Panc1 (cell line): ENCODE data around the gene UTF1. TPM values are rescaled to one million over a fixed set of nuclear protein-coding genes. Genes with fewer than 3 reads are reported as not detected.

Source experiments
- ATAC-seq: fragments of 200-7000 bp; cut with Tn5 transposase; 2 replicates; pipeline ENCODE4 v1.9.1; 2020; ENCODE audit warnings: mild to moderate bottlenecking, moderate library complexity
- BruUV-seq: library from RNA; stranded (reverse); fragments of 400-500 nt; replicated peaks from 2 replicates; lab custom pipeline; 2021; lab: Mats Ljungman, UMichigan
- CTCF ChIA-PET: fragments of 300-600 bp; sonication (Branson Sonifier 250); formaldehyde crosslinking; loops from one replicate; lab custom pipeline; 2022; ENCODE audit warnings: antibody characterized with exemption; lab: Charles Lee
- POLR2A ChIA-PET: fragments of 300-600 bp; sonication (Branson Sonifier 250); formaldehyde crosslinking; loops from one replicate; lab custom pipeline; 2022; ENCODE audit warnings: antibody characterized with exemption; lab: Charles Lee
- DNase-seq: peaks from one replicate; pipeline ENCODE4 v3.0.0-alpha.2; 2010; ENCODE audit warnings: low read depth, low spot score
- H3K27ac ChIP-seq: 2 replicates; pipeline ENCODE4 v1.5.1; 2011; ENCODE audit warnings: mild to moderate bottlenecking, low read length, inconsistent platforms
- H3K27me3 ChIP-seq: fragments of 200-500 bp; sonication (Bioruptor generic); 2 replicates; pipeline ENCODE4 v1.6.0; 2014; ENCODE audit warnings: low read length, inconsistent platforms; ENCODE audit not compliant: control insufficient read depth, insufficient read depth
- H3K36me3 ChIP-seq: fragments of 200-500 bp; sonication (Bioruptor generic); 2 replicates; pipeline ENCODE4 v1.5.1; 2014; ENCODE audit warnings: inconsistent platforms, mild to moderate bottlenecking, low read length, moderate library complexity; ENCODE audit not compliant: control insufficient read depth, insufficient read depth
- H3K4me1 ChIP-seq: 2 replicates; pipeline ENCODE4 v1.5.1; 2011; ENCODE audit warnings: inconsistent platforms, mild to moderate bottlenecking, low read length, moderate library complexity; ENCODE audit not compliant: control insufficient read depth, insufficient read depth
- H3K4me3 ChIP-seq, 2 experiments: 2 replicates each; pipeline ENCODE4 v1.5.1; 2011 to 2012; ENCODE audit warnings: low read depth in 2 of 2, low read length in 2 of 2, mild to moderate bottlenecking in 2 of 2, inconsistent platforms in 1 of 2, moderate library complexity in 1 of 2
- H3K9me3 ChIP-seq: fragments of 200-500 bp; sonication (Bioruptor generic); 2 replicates; pipeline ENCODE4 v1.5.1; 2014; ENCODE audit warnings: low read depth, mild to moderate bottlenecking, inconsistent platforms, low read length, moderate library complexity; ENCODE audit not compliant: control insufficient read depth, insufficient read depth
- POLR2AphosphoS5 ChIP-seq: IDR thresholded peaks from 2 replicates; pipeline ENCODE4 v1.6.1; 2012; ENCODE audit warnings: mild to moderate bottlenecking, low read depth, low read length, moderate library complexity
- SIN3A ChIP-seq: IDR thresholded peaks from 2 replicates; pipeline ENCODE4 v1.6.1; 2012; ENCODE audit warnings: low read depth, mild to moderate bottlenecking, low read length, moderate library complexity, borderline replicate concordance; ENCODE audit not compliant: insufficient read depth
- TCF7L2 ChIP-seq: IDR thresholded peaks from 2 replicates; pipeline ENCODE4 v1.6.1; 2011; ENCODE audit warnings: mild to moderate bottlenecking, low read depth, low read length, inconsistent platforms
- in situ Hi-C: cut with HindIII; loops from 2 replicates; pipeline ENCODE4 v1.10.0; 2016; ENCODE audit warnings: low sequenced_read_pairs, low pct_unique_long_range_greater_than_20kb
- intact Hi-C: fragments of 100-400 bp; cut with micrococcal nuclease; formaldehyde crosslinking; loops from one replicate; pipeline ENCODE4 v1.10.0; 2022; ENCODE audit not compliant: unreplicated experiment
- total RNA-seq: library from RNA; stranded (reverse); gene quantifications from one replicate; pipeline ENCODE4 v1.2.1, GENCODE V29; 2021; ENCODE audit not compliant: unreplicated experiment
- TF ChIP-seq, protein P1 (sequence below), 2 experiments: IDR thresholded peaks; 2 replicates each; pipeline ENCODE4 v1.6.1; 2011 to 2012; ENCODE audit warnings: low read depth in 2 of 2, control low read depth in 1 of 2, low read length in 1 of 2, mild to moderate bottlenecking in 1 of 2, moderate library complexity in 1 of 2; ENCODE audit not compliant: insufficient read depth in 1 of 2
- TF ChIP-seq, protein P2 (sequence below): fragments of 450-650 bp; IDR thresholded peaks from 2 replicates; pipeline ENCODE4 v1.5.1; 2017; ENCODE audit warnings: mild to moderate bottlenecking

Gene UTF1
- total RNA-seq, 1 experiment from 2014 or later = not detected

DNA sequence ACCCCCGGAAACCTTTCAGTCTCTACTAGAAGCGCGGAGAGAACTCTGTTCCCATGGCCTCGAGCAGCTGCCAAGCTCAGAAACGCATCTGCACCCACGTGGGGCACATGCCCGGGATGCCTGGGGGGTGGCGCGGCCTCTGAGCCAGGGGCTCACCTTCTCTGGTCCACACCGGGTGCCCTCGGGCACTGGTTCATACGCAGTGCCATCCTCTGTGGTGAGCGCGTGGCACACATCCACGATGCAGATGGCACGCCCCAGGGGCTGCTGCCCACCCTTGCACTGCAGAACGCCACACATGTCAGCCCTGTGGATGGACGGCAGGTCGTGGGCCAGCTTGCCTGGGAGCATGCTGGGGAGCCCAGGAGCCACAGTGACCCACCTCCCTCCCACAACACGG, 40.2 kb downstream of the UTF1 start:
- Histone ChIP-seq H3K4me1 (peaks cover 5% of the 10 kb centered on the region; the same call in 1 of the 2 replicates), H3K4me3 (no peak overlapping the region), H3K27ac (no peak overlapping the region), H3K9me3 (no peaks in the 10 kb centered on the region), H3K27me3 (no peaks in the 10 kb centered on the region), H3K36me3 (no peaks in the 10 kb centered on the region)
- ATAC-seq (no peak), DNase-seq (no peak)
- in situ Hi-C loops = no loop called here
- intact Hi-C loops = no loop called here
- no TSS peak for BruUV-seq
- CTCF ChIA-PET = interaction anchor here (0.6 kb wide), 1 partner anchor 17 kb away, joined by 5 read pairs; no protein-coding TSS in a partner anchor
- POLR2A ChIA-PET = no interaction called here
- TF ChIP-seq, protein P1, sequence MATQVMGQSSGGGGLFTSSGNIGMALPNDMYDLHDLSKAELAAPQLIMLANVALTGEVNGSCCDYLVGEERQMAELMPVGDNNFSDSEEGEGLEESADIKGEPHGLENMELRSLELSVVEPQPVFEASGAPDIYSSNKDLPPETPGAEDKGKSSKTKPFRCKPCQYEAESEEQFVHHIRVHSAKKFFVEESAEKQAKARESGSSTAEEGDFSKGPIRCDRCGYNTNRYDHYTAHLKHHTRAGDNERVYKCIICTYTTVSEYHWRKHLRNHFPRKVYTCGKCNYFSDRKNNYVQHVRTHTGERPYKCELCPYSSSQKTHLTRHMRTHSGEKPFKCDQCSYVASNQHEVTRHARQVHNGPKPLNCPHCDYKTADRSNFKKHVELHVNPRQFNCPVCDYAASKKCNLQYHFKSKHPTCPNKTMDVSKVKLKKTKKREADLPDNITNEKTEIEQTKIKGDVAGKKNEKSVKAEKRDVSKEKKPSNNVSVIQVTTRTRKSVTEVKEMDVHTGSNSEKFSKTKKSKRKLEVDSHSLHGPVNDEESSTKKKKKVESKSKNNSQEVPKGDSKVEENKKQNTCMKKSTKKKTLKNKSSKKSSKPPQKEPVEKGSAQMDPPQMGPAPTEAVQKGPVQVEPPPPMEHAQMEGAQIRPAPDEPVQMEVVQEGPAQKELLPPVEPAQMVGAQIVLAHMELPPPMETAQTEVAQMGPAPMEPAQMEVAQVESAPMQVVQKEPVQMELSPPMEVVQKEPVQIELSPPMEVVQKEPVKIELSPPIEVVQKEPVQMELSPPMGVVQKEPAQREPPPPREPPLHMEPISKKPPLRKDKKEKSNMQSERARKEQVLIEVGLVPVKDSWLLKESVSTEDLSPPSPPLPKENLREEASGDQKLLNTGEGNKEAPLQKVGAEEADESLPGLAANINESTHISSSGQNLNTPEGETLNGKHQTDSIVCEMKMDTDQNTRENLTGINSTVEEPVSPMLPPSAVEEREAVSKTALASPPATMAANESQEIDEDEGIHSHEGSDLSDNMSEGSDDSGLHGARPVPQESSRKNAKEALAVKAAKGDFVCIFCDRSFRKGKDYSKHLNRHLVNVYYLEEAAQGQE (IDR thresholded peaks at IDR 0.05; ENCODE audit: insufficient read depth in 1 of 2, low read depth in 2 of 2, low read length in 1 of 2) = no peak
- TF ChIP-seq SIN3A (no peak), POLR2AphosphoS5 (no peak), TCF7L2 (no peak)
- TF ChIP-seq, protein P2, sequence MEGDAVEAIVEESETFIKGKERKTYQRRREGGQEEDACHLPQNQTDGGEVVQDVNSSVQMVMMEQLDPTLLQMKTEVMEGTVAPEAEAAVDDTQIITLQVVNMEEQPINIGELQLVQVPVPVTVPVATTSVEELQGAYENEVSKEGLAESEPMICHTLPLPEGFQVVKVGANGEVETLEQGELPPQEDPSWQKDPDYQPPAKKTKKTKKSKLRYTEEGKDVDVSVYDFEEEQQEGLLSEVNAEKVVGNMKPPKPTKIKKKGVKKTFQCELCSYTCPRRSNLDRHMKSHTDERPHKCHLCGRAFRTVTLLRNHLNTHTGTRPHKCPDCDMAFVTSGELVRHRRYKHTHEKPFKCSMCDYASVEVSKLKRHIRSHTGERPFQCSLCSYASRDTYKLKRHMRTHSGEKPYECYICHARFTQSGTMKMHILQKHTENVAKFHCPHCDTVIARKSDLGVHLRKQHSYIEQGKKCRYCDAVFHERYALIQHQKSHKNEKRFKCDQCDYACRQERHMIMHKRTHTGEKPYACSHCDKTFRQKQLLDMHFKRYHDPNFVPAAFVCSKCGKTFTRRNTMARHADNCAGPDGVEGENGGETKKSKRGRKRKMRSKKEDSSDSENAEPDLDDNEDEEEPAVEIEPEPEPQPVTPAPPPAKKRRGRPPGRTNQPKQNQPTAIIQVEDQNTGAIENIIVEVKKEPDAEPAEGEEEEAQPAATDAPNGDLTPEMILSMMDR = no peak

DNA sequence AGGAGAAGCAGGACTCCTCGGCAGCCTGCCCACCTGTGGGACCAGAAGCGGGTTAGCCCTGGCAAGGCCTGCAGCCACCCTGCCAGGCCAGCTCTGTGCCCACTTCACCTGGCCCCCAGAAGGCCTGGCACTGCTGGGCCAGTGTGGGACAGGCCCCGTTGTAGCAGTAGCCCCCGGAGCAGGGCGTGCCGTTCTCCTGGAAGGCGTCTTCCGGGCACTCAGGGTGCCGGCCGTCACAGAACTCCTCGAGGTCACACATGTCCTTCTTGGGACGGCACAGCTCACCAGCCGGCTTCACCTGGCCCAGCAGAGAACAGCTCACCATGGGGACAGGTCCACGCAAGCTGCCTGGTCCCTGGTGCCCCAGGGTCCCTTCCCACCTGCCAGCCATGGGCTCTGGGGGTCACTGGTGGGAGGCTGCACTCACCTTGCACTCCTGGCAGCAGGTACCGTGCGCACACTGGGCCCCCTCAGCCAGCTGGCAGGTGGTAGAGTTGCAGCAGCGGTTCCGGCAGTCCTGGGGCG, 40.8 kb downstream of the UTF1 start:
- no peak for TF ChIP-seq POLR2AphosphoS5
- no peak for TF ChIP-seq TCF7L2
- no peak for TF ChIP-seq SIN3A
- BruUV-seq = no TSS peak
- DNase-seq = no peak
- ChIA-PET CTCF (no interaction called here), POLR2A (no interaction called here)
- peaks cover 11% of the 10 kb centered on the region for H3K4me1 ChIP-seq
- intact Hi-C loops (no loop called here), in situ Hi-C loops (no loop called here)
- no peak for ATAC-seq
- H3K27ac ChIP-seq = no peak overlapping the region
- H3K36me3 ChIP-seq = no peaks in the 10 kb centered on the region
- H3K27me3 ChIP-seq = no peaks in the 10 kb centered on the region
- no peaks in the 10 kb centered on the region for H3K9me3 ChIP-seq
- H3K4me3 ChIP-seq = no peak overlapping the region
